D341Med (cell line): Measurements from ENCODE around the gene KCTD5.
A peak's percentile ranks its signal among the peaks of the same experiment; 100 is the strongest.
"Not testable (repeated sequence)": the region's sequence is repeated elsewhere in the genome, so short reads cannot be mapped to it uniquely, and the experiment has no call there.

Experiments used
- DNase-seq: peaks from one replicate; pipeline ENCODE4 v3.0.0; 2012; ENCODE audit warnings: low spot score

Gene KCTD5

DNA sequence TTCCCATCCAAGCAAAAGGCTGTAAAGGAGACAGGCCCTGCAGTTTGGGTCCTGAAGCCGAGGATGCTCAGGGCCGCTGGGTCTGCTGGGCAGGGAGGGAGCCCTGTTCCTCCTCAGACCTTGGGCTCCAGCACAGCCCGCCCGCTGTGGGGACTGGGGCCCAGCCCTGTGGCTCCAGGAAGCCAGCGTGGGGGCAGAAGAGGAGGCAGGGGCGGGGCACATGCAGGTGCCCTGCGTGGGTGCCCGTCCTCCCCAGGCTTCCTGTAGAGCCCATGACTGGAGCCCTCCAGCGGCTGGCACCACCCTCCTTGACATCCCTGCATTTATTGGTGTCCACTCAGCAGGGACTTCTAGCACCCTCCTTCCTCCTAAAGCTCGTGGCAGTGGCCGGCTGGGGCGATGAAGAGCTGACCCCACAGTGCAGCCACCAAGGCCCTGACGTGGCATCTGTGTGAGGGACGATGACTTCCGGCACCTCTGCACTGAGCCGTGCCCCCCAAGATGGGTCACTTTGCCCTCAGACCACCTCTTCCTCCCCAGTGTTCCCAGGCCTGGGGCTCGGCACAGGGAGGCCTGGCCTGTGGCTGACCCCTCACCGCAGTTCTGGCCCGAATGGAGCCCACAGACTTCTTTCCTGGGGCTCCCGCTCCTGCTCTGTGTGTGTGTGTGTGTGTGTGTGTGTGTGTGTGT, 27.8 kb downstream of the KCTD5 start:
- no peak for DNase-seq

DNA sequence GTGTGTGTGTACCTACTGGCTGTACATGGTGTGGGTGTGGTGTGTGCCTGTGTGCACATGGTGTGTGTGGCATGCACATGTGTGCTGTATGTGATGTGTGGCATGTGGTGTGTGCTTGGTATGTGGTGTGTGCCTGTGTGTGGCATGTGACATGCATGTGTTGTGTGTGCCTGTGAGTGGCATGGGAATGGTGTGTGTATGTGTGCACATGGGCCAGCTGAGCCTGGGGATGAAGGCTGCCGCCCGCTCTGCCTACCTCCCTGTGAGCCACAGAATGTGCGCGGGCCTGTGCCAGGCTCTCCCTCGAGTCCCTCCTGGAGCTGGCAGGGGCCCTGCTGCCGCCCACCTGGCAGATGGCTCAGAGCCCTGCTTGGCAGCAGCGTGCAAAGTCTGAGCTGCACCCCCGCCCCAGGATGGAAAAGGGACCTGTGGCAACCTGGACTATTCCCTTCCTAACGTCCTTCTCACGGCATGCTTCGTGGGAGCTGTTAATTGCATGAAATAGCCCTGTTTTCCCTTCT, 28.4 kb downstream of the KCTD5 start:
- DNase-seq, result peak; percentile 60

DNA sequence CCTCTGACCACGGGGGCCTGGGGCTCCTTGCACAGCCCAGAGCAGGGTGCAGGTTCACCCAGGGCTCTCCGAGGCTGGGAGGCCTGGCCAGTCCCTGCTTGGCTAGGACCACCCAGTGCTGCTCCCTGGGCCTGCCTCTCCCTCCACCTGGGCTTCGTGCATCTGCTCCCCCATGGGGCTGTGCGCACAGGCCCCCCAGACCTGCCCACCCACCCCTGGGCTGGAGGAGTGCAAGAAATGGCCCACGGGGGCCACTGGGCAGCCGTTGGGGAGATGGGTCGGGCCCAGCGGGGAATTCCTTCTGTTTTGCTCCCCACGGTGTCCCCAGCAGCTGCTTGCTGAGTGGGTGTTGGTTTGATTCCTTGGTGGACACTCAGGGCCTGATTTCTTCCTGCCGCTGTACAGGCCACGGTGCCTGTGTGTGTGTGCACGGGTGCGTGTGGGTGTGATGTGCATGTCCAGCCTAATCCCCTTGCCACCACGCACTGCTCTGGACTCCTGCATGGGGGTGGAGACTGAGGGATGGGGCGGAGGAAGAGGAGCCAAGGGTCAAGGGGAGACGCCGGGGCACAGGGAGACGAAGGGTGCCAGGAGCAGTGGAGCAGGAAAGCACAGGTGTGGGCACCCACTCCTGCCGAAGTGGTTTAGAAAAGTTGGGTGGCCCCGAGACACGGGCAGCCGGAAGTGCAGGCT, 29.2 kb downstream of the KCTD5 start:
- DNase-seq, result no peak

DNA sequence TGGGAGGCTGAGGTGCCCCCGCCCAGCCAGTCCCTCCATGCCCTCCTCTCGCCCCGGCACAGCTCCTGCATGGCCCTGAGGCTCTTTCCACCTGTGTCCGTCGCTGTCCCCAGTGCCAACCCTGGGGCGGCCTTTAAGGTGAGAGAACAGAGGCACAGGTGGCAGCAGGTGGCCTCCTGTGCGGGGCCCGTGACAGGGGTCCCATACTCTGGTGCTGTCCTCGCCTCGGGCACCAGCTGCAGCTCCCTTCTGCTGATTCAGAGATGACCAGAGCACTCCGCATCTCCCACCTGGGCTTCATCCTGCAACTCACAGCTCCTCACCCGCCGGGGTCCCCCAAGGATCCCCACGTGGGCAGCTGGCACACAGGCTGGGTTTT, 29.7 kb downstream of the KCTD5 start:
- no peak for DNase-seq

DNA sequence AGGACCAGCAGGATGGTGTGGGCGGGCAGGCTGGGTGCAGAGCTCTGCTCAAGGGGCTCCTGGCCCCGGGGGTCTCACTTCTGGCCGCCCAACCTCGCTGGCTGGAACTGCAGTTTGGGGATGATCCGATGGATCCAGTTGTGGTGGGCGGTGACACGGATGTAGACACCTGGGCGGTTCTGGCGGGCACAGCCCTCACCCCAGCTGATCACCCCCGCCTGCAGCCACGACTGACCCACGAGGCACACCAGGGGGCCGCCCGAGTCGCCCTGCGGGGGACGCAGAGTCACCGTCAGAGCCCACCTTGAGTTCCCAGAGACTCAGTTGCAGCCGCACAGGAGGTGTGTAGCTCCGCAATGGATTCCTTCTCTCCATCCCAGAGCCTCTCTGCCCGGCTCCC, 30.2 kb downstream of the KCTD5 start:
- DNase-seq, result no peak

DNA sequence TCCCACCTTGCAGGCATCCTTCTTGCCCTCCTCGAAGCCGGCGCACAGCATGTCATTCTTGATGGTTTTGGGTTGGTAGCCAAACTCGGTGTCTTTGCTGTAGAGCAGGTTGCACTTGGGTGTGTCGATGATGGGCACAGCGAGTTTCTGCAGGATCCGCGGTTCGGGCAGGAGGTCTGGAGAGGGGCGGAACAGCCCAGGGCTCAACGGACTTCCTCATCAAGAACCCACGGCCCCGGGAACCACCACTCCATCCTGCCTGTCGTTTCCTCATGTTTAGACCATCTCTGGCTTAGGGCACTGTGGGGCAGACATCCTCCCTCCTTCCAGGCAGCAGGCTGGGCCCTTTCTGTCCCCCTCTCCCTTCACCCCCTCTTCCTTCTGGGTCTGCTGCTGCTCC, 31.2 kb downstream of the KCTD5 start:
- no peak for DNase-seq

DNA sequence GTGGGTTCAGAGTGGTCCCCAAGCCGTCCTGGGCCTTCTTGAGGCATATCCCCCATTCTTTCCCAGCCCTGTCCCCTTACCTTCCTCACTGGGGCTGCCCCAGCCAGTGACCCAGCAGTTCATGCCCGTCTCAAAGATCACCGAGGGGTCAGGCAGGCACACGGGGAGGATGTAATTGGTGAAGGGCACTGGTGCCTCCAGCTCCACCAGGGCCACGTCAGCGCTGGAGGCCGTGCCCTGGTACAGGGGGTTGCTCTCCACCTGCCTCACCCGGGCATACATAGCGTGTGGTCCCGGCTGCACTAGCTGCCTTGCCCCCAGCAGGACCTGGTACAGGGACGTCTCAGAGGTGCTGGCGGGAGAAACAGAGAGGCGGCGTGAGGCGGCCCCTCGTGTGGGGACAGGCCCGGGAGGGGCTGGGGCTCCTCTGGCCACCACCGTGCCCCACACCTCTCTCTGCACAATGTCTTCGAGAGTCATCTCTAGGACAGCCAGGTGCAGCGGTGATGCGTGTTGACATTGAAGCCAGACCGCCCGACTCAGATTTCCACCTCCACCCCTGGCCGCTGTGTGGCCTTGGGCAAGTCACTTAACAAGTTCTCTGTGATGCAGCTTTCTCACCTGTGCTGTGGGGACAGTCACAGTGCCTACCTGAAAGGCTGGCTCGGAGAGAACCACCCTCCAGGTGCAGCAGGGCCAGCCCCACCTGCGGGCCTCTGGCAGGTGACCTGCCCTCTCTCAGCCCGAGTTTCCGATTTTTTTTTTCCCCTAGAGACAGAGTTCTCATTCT, 31.9 kb downstream of the KCTD5 start:
- no peak for DNase-seq

DNA sequence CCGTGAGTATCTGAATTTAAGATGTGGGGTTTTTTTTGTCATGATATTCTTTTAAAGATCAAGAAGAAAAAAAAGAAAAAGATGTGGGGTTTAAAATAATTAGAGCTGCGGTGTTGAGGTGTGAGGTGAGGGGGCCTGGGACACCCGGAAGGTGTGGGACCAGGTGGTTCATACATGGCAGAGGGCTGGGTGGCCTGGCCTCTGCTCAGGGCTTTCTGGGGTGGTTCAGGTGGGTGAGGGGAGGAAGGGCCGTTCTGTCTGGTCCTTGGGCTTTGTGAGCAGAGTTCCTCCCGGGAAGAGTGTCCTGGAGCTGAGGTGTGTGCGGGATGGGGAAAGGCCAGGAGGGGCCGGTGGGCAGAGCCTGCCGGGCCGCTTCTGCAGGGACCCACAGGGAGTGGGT, 32.7 kb downstream of the KCTD5 start:
- DNase-seq, result no peak

DNA sequence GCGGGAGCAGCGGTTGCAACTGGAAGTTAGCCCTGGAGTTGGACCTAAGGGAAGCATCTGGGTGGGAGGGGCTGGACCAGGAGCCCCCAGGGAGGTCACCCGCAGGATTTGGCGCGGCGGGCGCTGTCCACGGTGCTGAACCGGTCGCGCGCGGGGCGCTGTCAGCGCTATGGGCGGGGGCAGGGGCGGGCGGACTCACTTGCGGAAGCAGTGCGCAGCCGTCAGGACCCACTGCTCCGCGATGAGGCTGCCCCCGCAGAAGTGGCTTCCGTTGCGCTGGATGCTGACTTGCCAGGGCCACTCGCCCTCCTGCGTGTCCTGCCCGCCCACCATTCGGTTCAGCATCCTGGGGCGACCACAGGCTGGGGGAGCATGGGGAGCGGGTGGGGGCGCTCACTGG, 33.2 kb downstream of the KCTD5 start:
- no peak for DNase-seq

DNA sequence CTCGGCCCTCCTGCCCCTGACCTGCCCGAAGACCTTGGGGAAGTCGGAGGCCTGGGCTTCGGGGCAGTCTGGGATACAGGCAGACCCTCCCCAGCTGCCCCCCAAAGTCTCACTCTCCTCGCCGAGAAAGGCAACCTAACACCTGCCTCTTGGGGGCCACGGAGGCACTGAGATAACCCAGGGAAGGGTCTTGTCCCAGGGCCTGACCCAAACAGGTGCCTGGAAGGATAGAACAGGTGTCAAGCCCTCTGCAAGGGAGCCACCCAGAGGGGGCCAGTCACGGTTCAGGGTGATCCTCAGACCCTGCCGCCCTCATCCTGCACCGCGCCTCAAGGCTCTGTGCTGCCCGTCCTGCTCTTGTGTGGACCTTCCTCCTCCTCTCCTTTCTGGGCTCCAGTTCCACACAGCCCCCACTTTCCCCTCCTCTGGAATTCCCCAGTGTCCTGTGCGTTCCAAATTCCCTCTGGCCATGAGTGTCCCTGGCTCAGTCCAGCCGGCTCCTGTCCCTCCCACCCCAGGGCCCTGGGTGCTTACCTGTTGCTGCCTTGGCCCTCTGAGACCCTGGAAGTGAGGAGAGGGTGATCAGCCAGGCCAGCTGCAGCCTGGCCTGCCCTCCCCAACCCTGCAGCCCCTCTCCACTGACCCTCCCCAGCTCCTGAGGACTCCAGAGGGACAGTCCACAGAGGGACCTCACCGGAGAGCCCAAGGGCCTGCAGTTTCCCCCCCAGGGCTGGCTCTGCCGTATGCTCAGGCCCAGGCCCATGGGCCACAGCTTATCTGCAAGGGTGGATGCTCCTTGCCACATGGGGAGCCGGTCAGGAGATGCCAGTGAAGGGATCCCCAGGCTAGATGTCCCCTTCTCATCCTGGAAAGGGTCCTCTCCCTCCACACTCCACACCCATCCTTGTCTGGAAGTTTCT, 33.9 kb downstream of the KCTD5 start:
- DNase-seq, result no peak

DNA sequence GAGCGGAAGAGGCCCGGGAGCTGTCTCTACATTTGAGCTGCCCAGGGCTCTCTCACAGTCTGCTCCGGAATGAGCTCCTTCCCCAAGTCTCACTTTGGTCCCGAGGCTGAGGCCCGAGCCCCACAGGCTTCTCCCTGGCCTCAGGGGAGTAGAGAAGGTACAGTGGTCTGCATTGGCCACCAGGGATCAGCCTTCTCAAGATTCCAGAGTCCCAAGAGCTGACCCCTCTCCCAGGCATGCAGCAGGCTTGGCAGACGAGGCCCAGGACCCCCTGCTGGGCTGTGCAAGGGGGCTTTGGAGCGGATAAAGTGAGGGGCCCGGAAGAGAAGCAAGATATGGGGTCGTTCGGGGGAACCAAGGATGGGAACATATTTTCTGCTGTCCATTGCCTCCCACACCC, 34.6 kb downstream of the KCTD5 start:
- DNase-seq, result no peak

DNA sequence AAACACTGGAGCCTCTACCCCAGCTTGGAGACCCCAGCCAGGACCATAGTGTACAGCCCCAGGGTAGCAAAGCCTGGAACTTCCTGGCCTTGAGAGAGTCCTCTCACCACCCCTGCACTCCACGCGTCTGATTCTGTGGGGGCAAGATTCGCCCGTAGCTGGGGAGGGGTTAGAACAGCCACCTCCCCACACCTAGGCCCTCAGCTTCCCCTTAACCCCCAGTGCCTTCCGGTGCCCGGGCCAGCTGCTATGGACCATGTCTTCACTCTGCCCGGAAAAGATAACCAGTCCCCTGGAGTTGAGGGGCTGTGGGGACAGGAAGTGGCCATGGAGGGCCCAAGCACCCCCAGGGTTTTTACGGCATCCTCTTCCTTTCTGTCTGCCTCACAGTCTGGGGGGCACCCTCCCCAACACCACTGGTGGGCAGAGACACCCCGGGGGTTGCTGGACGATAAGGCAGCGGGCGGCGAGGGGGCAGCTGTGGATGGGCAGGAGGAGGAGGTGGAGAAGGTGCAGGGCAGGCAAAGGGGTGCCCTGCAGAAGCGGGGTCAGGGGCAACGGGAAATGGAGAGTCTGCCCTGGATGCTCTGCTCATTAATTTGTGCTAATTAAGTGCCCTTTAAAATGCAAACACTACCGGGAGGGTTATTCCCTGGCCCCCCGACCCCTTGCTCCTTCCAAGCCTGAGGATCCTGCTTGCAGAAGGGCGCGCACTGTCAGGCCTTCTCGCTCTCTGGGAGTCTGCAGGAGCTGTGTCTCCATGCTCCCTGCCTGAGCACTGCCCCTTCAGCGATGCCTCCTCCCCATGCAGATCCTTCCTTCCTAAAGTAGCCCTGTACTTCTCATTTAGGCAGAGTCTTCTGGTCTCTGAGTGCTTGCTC, 35.3 kb downstream of the KCTD5 start:
- no peak for DNase-seq

DNA sequence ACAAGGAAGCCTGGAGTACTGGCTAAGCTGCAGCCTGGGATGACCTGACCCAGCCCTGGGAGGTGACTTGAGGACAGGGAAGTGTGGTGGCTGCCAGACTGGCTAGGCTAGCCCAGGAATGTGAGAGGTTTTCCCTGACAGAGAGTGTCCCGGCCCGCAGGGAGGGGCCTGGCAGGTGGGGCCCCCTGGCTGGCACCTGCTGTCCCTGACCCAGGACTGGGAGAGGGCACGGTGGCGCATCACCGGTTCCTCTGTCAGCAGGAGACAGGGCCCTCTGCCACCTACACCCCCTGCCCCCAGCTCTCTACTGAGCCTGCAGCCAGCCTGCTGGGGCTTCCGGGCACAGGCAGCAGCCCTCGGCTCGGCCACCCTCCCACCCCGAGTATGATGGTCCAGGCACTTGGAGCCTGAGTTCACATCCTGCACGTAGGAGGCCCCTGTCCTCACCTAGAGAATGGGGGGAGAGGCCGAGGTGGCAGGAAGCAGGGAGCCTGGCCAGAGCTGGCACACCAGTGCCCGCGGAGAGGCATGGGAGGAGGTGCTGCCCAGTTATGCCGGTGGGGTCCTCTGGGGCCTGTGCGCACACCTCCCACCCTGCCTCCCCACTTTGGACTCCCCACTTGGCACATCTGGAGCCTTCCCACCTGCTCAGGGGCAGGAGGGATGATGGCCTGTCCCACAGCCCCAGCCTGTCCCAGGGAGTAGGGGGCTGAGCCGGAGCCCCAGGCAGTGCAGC, 37.2 kb downstream of the KCTD5 start:
- no peak for DNase-seq

DNA sequence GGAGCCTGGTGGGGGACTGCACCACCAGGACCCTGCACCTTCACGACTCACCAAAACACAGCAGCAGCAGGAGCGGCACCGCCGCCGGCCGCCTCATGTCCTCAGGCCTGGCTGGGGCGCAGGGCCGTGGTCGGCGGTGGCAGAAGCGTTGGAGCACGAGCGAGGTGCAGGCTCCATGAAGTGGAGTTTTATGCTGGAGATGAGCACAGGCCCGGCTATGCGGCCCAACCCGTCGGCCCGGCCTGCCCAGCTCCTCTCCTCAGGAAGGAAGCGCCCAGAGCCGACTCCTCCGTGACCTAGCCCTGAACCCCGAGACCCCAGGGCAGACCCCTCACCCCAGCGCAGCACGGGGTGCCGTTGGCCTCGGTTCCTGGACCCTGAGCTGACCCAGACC, 37.7 kb downstream of the KCTD5 start, which contains the start of gene PRSS27:
TSS of gene PRSS27 (minus strand) at position 161 of the 394 bp plus-strand sequence. CDS start at position 97, 64 bp downstream.
- DNase-seq, result no peak

DNA sequence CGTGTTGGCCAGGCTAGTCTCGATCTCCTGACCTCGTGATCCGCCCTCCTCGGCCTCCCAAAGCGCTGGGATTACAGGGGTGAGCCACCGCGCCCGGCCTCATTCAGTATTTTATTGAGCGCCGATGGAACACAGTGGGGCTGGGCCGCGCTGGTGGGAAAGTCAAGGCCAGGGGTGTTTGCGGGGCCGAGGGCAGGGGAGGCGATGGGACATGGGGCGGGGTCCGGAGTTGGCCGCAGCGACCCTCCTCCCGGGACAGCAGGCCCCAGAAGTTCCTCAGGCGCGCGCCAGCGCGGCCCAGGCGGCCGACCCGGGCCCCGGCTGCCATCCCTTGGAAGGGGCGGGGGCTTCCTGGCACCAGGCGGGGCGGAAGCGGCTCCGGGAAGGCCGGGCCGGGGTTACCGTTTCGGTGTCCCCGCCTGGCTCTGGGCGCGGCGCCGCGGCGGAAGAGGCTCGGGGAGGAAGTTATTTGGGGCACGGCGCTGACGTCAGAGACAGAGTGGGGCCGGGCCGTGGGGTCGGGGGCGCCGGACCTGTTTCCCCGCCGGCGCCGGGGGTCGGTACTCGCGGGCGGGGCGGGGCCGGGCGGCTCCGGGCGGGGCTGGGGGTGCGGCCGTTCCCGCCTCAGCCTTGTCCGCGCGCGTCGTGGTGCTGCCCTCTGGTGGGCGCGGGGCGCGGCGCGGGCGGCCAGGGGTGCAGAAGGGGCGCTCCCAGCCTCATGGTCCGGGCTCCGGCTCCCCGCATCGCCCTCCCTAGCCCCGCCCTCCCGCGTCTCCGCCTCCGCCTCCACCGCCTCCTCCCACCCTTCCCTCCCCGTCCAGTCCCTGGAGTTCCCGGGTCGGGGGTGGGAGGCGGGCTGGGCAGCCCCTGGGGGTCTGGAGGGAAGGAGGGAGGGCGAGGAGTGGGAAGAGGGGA, 38.7 kb downstream of the KCTD5 start:
- DNase-seq, result peak; percentile 95

DNA sequence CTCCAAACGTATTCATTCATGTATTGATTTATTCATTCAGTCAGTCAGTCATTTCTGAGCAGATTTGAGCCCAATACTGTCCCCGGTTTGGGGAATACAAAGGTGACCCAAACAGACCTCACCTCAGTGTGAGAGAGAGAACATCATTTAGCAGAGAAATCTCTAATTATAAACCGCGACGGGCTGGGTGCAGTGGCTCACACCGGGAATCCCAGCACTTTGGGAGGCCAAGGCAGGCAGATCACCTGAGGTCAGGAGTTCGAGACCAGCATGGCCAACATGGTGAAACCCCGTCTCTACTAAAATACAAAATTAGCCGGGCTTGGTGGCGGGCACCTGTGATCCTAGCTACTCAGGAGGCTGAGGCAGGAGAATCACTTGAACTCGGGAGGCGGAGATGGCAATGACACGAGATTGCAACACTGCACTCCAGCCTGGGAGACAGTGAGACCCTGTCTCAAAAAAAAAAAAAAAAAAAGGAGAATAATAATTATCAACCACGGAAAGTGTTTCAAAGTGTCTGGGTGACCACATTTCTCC, 39.4 kb downstream of the KCTD5 start:
- DNase-seq, result not testable (repeated sequence)

DNA sequence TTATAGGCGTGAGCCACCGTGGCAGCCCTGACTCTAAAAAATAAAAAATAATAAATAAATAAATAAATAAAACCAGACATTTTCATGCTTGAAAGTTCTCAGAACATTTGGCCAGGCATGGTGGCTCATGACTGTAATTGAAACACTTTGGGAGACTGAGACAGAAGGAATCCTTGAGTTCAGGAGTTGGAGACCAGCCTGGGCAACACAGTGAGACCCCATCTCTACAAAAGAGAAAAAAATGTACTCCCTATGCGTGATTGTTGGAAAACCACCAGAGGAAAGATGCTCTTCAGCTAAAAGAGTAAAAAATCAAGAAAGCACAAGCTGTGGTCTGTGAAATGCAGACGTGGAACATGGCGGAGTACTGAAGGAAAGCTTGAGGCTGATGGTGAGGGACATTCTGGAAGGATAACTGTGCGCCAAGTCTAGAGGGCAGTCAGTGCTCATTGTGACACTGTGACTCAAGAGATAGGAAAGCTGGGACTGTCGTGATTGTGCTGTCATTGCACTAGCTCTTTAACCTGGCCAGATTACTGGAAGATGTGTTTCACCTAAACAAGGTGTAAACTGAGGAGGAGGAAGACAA, 41.9 kb downstream of the KCTD5 start:
- no peak for DNase-seq

DNA sequence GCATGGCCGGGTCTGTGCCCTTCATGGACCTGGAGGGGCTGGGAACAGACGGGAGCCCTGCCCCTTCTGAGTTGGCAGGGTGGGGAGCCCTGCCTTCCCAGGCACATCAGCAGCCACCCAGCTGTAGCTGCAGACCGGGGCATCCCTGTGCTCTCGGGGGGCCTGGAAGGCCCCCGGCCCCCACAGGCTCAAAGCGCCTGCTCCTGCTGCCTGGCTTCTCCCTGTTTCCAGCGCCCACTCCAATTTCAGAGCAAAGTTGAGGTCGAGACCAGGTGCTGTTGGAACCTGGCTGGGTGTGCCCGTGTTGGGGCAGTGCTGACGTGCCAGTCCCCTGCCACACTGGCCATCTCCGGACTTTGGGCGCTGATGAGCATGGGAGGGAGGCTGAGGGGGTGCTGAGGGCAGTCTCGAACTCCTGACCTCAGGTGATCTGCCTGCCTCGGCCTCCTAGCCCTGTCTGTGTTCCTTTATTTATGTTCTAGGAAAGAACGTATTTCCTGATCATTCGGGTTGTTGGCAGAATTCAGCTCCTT, 42.6 kb downstream of the KCTD5 start:
- no peak for DNase-seq
